ENCODE results near the gene TM4SF5. TPM values are rescaled to one million over a fixed set of nuclear protein-coding genes. Genes with fewer than 3 reads are reported as not detected.

The TM4SF5 gene
- total RNA-seq, 1 experiment from 2014 or later, result not detected

DNA sequence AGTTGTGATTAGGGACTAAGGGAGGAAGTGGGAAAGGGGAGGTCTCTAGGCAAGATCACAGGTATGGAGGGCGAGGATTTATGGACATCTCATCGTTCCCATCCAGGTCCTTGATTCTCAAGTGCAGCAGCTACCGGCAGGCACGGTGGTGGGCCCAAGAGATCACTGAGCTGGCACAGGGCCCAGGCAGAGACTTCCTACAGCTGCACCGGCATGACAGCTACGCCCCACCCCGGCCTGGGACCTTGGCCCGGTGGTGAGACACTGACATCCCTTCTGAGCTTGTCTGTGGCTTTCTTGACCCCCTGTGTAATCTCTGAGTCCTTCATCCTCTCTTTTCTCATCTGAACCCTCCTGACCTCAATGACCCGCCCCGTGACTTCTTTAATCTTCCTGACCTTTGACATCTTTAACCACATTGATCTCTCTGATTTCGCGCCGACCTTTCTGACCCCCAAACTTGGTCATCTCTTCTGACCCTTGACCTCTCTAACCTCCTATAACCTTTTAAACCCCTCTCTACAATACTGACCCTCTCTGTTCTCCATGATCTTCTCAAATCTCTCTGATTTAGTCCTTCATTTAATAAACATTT, 39.1 kb downstream of the TM4SF5 start (continued):
- TF ChIP-seq, protein P1, sequence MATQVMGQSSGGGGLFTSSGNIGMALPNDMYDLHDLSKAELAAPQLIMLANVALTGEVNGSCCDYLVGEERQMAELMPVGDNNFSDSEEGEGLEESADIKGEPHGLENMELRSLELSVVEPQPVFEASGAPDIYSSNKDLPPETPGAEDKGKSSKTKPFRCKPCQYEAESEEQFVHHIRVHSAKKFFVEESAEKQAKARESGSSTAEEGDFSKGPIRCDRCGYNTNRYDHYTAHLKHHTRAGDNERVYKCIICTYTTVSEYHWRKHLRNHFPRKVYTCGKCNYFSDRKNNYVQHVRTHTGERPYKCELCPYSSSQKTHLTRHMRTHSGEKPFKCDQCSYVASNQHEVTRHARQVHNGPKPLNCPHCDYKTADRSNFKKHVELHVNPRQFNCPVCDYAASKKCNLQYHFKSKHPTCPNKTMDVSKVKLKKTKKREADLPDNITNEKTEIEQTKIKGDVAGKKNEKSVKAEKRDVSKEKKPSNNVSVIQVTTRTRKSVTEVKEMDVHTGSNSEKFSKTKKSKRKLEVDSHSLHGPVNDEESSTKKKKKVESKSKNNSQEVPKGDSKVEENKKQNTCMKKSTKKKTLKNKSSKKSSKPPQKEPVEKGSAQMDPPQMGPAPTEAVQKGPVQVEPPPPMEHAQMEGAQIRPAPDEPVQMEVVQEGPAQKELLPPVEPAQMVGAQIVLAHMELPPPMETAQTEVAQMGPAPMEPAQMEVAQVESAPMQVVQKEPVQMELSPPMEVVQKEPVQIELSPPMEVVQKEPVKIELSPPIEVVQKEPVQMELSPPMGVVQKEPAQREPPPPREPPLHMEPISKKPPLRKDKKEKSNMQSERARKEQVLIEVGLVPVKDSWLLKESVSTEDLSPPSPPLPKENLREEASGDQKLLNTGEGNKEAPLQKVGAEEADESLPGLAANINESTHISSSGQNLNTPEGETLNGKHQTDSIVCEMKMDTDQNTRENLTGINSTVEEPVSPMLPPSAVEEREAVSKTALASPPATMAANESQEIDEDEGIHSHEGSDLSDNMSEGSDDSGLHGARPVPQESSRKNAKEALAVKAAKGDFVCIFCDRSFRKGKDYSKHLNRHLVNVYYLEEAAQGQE (IDR thresholded peaks at IDR 0.05; ENCODE audit: low read depth), result no peak
- TF ChIP-seq FOSL1 (IDR thresholded peaks at IDR 0.05; ENCODE audit: low read depth) (no peak), JUND (IDR thresholded peaks at IDR 0.05) (no peak), ZNF274 (IDR thresholded peaks at IDR 0.05; ENCODE audit: low read depth, low read length) (no peak)
- TF ChIP-seq, protein P2, sequence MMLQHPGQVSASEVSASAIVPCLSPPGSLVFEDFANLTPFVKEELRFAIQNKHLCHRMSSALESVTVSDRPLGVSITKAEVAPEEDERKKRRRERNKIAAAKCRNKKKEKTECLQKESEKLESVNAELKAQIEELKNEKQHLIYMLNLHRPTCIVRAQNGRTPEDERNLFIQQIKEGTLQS (IDR thresholded peaks at IDR 0.05), result no peak
- TF ChIP-seq, protein P3, sequence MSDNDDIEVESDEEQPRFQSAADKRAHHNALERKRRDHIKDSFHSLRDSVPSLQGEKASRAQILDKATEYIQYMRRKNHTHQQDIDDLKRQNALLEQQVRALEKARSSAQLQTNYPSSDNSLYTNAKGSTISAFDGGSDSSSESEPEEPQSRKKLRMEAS (IDR thresholded peaks at IDR 0.05), result no peak

DNA sequence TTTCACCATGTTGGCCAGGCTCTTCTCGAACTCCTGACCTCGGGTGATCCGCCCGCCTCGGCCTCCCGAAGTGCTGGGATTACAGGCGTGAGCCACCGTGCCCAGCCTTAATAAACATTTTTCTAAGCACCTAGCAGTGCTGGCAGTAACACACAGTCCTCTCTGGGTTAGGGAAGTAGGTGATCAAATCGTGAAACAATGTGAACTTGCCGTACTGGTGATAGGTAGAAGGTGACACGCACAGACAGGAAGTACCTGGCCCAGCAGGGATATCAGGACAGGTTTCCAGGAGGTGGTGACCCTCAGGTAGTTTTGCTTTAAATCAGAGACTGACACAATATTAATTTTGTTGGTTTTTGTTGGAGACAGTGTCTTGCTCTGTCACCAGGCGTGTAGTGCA, 39.8 kb downstream of the TM4SF5 start:
- BruUV-seq (replicated peaks), result no TSS peak
- intact Hi-C loops (cut with micrococcal nuclease), result no loop called here
- Histone ChIP-seq H3K4me1 (ENCODE audit: control insufficient read depth in 1 of 2, insufficient read depth in 2 of 2, low read length in 2 of 2) (peaks cover 7% of the 10 kb centered on the region in 2 experiments; a peak in 2 of 4 replicates), H3K4me2 (ENCODE audit: low read length) (no peak overlapping the region), H3K9me2 (ENCODE audit: insufficient read depth) (no peaks in the 10 kb centered on the region), H3K27ac (ENCODE audit: low read depth, low read length) (no peak overlapping the region), H3K9ac (ENCODE audit: low read length) (no peak overlapping the region), H3K27me3 (ENCODE audit: insufficient read depth, low read length) (no peaks in the 10 kb centered on the region), H3K79me2 (ENCODE audit: insufficient read depth, low read length) (no peaks in the 10 kb centered on the region), H2AFZ (ENCODE audit: low read depth, low read length, poor library complexity, severe bottlenecking) (no peak overlapping the region), H4K20me1 (ENCODE audit: insufficient read depth) (no peaks in the 10 kb centered on the region), H3K4me3 (replicated peaks in 1 of 2; ENCODE audit: low read depth in 1 of 2, low read length in 2 of 2) (no peak overlapping the region), H3K36me3 (ENCODE audit: control insufficient read depth in 1 of 2, insufficient read depth in 2 of 2, low read length in 2 of 2) (peaks cover 7 to 9% of the 10 kb centered on the region in 2 experiments; a peak in 3 of 4 replicates), H3K9me3 (ENCODE audit: control insufficient read depth in 1 of 2, insufficient read depth in 1 of 2, low read depth in 1 of 2, low read length in 2 of 2) (no peaks in the 10 kb centered on the region)
- ChIA-PET POLR2A (no interaction called here), RAD21 (ENCODE audit: low non-redundant PET in 1 of 2, low total read pairs in 2 of 2, uncharacterized antibody in 2 of 2, unreplicated experiment in 2 of 2) (no interaction called here), CTCF (no interaction called here)
- ATAC-seq (no peak), DNase-seq (ENCODE audit: low read depth, low spot score) (no peak)
- no peak for TF ChIP-seq POLR2A (IDR thresholded peaks at IDR 0.05; ENCODE audit: borderline replicate concordance, extremely low read depth, insufficient read depth, insufficient read length)
- TF ChIP-seq SRF (IDR thresholded peaks at IDR 0.05; ENCODE audit: low read depth), result no peak
